Right atrium auricular region (tissue), 2 donors: ENCODE data around the gene TMEM35A. TPM values are rescaled to one million over a fixed set of nuclear protein-coding genes. Genes with fewer than 3 reads are reported as not detected.
A peak's percentile ranks its signal among the peaks of the same experiment; 100 is the strongest.

Experiments used
- DNase-seq: peaks from one replicate; pipeline ENCODE4 v3.0.0-alpha.2; 2019; ENCODE audit warnings: low spot score
- H3K27ac ChIP-seq, 2 donors: fragments of 200-600 bp; sonication (generic); 1 replicate in 1 of 2; 2 replicates in 1 of 2; pipeline ENCODE4 v1.5.1; 2016 to 2019
- H3K27me3 ChIP-seq, 2 donors: fragments of 200-600 bp; sonication (generic); one replicate each; pipeline versions ENCODE4 v1.5.1 to v1.6.0; 2017 to 2019
- H3K36me3 ChIP-seq: fragments of 200-600 bp; sonication (generic); one replicate; pipeline ENCODE4 v1.5.1; 2016
- H3K4me1 ChIP-seq, 2 donors: fragments of 200-600 bp; sonication (generic); one replicate each; pipeline versions ENCODE4 v1.5.1 to v1.6.0; 2017 to 2019
- H3K4me3 ChIP-seq, 2 donors: fragments of 200-600 bp; sonication (generic); 1 replicate in 1 of 2; 2 replicates in 1 of 2; pipeline ENCODE4 v1.5.1; 2017 to 2019; ENCODE audit warnings: mild to moderate bottlenecking in 1 of 2, moderate library complexity in 1 of 2
- H3K9me3 ChIP-seq, 2 donors: fragments of 200-600 bp; sonication (generic); one replicate each; pipeline ENCODE4 v1.5.1; 2019
- CTCF ChIP-seq, 2 donors: fragments of 200-600 bp; sonication (generic); IDR thresholded peaks; one replicate each; pipeline ENCODE4 v1.5.1; 2019; ENCODE audit warnings: antibody characterized with exemption in 2 of 2
- total RNA-seq, 2 donors: library from RNA; depleted of rRNA; stranded (reverse); fragments of >200 nt; gene quantifications; one replicate each; pipeline ENCODE4 v1.1.0, GENCODE V29; 2016

Gene TMEM35A
- total RNA-seq, 2 donors from 2014 or later, result 0.33 TPM; not detected in 1

- Histone ChIP-seq H3K27me3 (no peaks in the 10 kb centered on the region), H3K27ac (no peak overlapping the region), H3K36me3 (no peaks in the 10 kb centered on the region), H3K4me1 (no peaks in the 10 kb centered on the region), H3K9me3 (no peaks in the 10 kb centered on the region), H3K4me3 (no peak overlapping the region)
- no peak for TF ChIP-seq CTCF (IDR thresholded peaks at IDR 0.05)
- no peak for DNase-seq
Observed at GRCh38 chrX:101080326-101081124, 1.8 kb downstream of the TMEM35A start.

GRCh38 chrX:101081231-101081630 lies 2.6 kb downstream of the TMEM35A start:
- no peak for DNase-seq
- no peak for TF ChIP-seq CTCF (IDR thresholded peaks at IDR 0.05)
- Histone ChIP-seq H3K4me3 (no peak overlapping the region), H3K36me3 (no peaks in the 10 kb centered on the region), H3K9me3 (no peaks in the 10 kb centered on the region), H3K4me1 (no peaks in the 10 kb centered on the region), H3K27ac (no peak overlapping the region), H3K27me3 (no peaks in the 10 kb centered on the region)

- Histone ChIP-seq H3K27ac (no peak overlapping the region), H3K27me3 (no peaks in the 10 kb centered on the region), H3K4me3 (no peak overlapping the region), H3K36me3 (no peaks in the 10 kb centered on the region), H3K4me1 (no peaks in the 10 kb centered on the region), H3K9me3 (no peaks in the 10 kb centered on the region)
- DNase-seq, result no peak
- TF ChIP-seq CTCF (IDR thresholded peaks at IDR 0.05), result no peak
Observed at GRCh38 chrX:101091817-101092216, 13.1 kb downstream of the TMEM35A start.

- DNase-seq, result peak; percentile 93
- H3K4me3 ChIP-seq, result peak within 1 kb of the TSS; percentile 33 to 48
- no peak for TF ChIP-seq CTCF (IDR thresholded peaks at IDR 0.05)
- H3K27ac ChIP-seq, result peak within 1 kb of the TSS; percentile 77 to 78
- no peaks in the 10 kb centered on the region for H3K27me3 ChIP-seq
- H3K4me1 ChIP-seq, result no peaks in the 10 kb centered on the region
- H3K9me3 ChIP-seq, result no peaks in the 10 kb centered on the region
- H3K36me3 ChIP-seq, result no peaks in the 10 kb centered on the region
Observed at GRCh38 chrX:101097546-101098453, 19.1 kb downstream of the TMEM35A start, which contains the start of gene CENPI. TSS of gene CENPI (plus strand) at chrX:101098204. CDS start at chrX:101101071, 2,867 bp downstream.

GRCh38 chrX:101108284-101108683 lies 29.6 kb downstream of the TMEM35A start:
- TF ChIP-seq CTCF (IDR thresholded peaks at IDR 0.05), result no peak
- Histone ChIP-seq H3K9me3 (no peaks in the 10 kb centered on the region), H3K27me3 (no peaks in the 10 kb centered on the region), H3K36me3 (no peaks in the 10 kb centered on the region), H3K4me3 (no peak overlapping the region), H3K4me1 (no peaks in the 10 kb centered on the region), H3K27ac (no peak overlapping the region)
- DNase-seq, result no peak
